ENCODE measurements around the gene USP20.

Gene USP20

GRCh38 chr9:129885018-129885669 is 49.9 kb downstream of the USP20 start:
- ChIA-PET CTCF (interaction anchor here (0.6 to 4.0 kb wide), 28 partner anchors 12 to 1511 kb away, joined by 3 to 29 read pairs (median 3); no protein-coding TSS in a partner anchor), POLR2A (interaction anchor here (0.5 to 1.4 kb wide), 4 partner anchors 17 to 169 kb away, joined by 3 to 5 read pairs (median 3); partner anchors contain the start of genes FNBP1 and GPR107)
- H3K4me3 ChIP-seq (ENCODE audit: low read depth, low read length): no peak overlapping the region
- TF ChIP-seq ZNF280C (tag by site-specific recombination; IDR thresholded peaks at IDR 0.05) (no peak), ZNF600 (tag by site-specific recombination; IDR thresholded peaks at IDR 0.05) (peak; percentile 63; the same call in 1 of the 2 replicates)
- no peaks in the 10 kb centered on the region for H3K9me3 ChIP-seq (ENCODE audit: control insufficient read depth, insufficient read depth, low read depth, low read length)
- no peaks in the 10 kb centered on the region; the same call in 1 of the 2 replicates for H3K4me1 ChIP-seq (ENCODE audit: control insufficient read depth, insufficient read depth, low read length)
- peaks cover 0 to 39% of the 10 kb centered on the region in 2 experiments; a peak in 1 of 3 replicates for H3K36me3 ChIP-seq (ENCODE audit: control insufficient read depth in 2 of 2, insufficient read depth in 1 of 2, low read length in 2 of 2)
- no peak overlapping the region for H3K27ac ChIP-seq (ENCODE audit: extremely low read depth, low read depth, low read length)

- no peaks in the 10 kb centered on the region; the same call in 1 of the 2 replicates for H3K4me1 ChIP-seq (ENCODE audit: control insufficient read depth, insufficient read depth, low read length)
- no peaks in the 10 kb centered on the region for H3K9me3 ChIP-seq (ENCODE audit: control insufficient read depth, insufficient read depth, low read depth, low read length)
- H3K36me3 ChIP-seq (ENCODE audit: control insufficient read depth in 2 of 2, insufficient read depth in 1 of 2, low read length in 2 of 2): peaks cover 0 to 33% of the 10 kb centered on the region in 2 experiments; a peak in 1 of 3 replicates
- ChIA-PET POLR2A (interaction anchor here (0.9 to 1.4 kb wide), 3 partner anchors 17 to 158 kb away, joined by 3 to 5 read pairs (median 4); partner anchors contain the start of gene FNBP1), CTCF (interaction anchor here (0.6 to 4.0 kb wide), 24 partner anchors 12 to 853 kb away, joined by 3 to 29 read pairs (median 3); no protein-coding TSS in a partner anchor)
- H3K4me3 ChIP-seq (ENCODE audit: low read depth, low read length): no peak overlapping the region; the same call in 1 of the 2 replicates
- H3K27ac ChIP-seq (ENCODE audit: extremely low read depth, low read depth, low read length): no peak overlapping the region
- TF ChIP-seq ZNF416 (tag by site-specific recombination; IDR thresholded peaks at IDR 0.05) (no peak), ZNF785 (tag by site-specific recombination; IDR thresholded peaks at IDR 0.05) (no peak), ZNF341 (tag by site-specific recombination; IDR thresholded peaks at IDR 0.05; ENCODE audit: low read depth) (no peak), ZNF354C (tag by site-specific recombination; IDR thresholded peaks at IDR 0.05; ENCODE audit: borderline replicate concordance, low read depth) (no peak), ZNF175 (tag by site-specific recombination; IDR thresholded peaks at IDR 0.05) (no peak), ZNF670 (tag by site-specific recombination; IDR thresholded peaks at IDR 0.05; ENCODE audit: low read depth) (no peak), RBAK (tag by site-specific recombination; IDR thresholded peaks at IDR 0.05) (no peak), ZNF248 (tag by site-specific recombination; IDR thresholded peaks at IDR 0.05) (no peak), GLI4 (tag by site-specific recombination; IDR thresholded peaks at IDR 0.05) (no peak), ZNF18 (tag by site-specific recombination; IDR thresholded peaks at IDR 0.05) (no peak), PRDM6 (tag by site-specific recombination; IDR thresholded peaks at IDR 0.05) (no peak), SCRT2 (tag by site-specific recombination; IDR thresholded peaks at IDR 0.05) (no peak), HOXA7 (CRISPR knock-in tag; IDR thresholded peaks at IDR 0.05; ENCODE audit: borderline replicate concordance) (no peak), ZNF521 (tag by site-specific recombination; IDR thresholded peaks at IDR 0.05) (no peak), ZNF558 (tag by site-specific recombination; IDR thresholded peaks at IDR 0.05) (no peak), ZBTB21 (tag by site-specific recombination; IDR thresholded peaks at IDR 0.05) (no peak), ZNF449 (tag by site-specific recombination; IDR thresholded peaks at IDR 0.05) (no peak), ZNF394 (tag by site-specific recombination; IDR thresholded peaks at IDR 0.05; ENCODE audit: borderline replicate concordance) (0 out of 2 replicates have a peak, but pooled peaks have one; percentile 31), ZNF202 (tag by site-specific recombination; IDR thresholded peaks at IDR 0.05; ENCODE audit: borderline replicate concordance) (no peak), ZNF530 (tag by site-specific recombination; IDR thresholded peaks at IDR 0.05; ENCODE audit: low read depth) (no peak), ZBTB6 (tag by site-specific recombination; IDR thresholded peaks at IDR 0.05) (no peak), ZNF184 (tag by site-specific recombination; IDR thresholded peaks at IDR 0.05) (no peak), ZNF266 (tag by site-specific recombination; IDR thresholded peaks at IDR 0.05; ENCODE audit: low read depth) (no peak)
Observed at GRCh38 chr9:129885670-129886106, 50.4 kb downstream of the USP20 start.

Data from HEK293 (cell line).